Measurements from ENCODE around the gene RC3H1.

RC3H1 gene

DNA sequence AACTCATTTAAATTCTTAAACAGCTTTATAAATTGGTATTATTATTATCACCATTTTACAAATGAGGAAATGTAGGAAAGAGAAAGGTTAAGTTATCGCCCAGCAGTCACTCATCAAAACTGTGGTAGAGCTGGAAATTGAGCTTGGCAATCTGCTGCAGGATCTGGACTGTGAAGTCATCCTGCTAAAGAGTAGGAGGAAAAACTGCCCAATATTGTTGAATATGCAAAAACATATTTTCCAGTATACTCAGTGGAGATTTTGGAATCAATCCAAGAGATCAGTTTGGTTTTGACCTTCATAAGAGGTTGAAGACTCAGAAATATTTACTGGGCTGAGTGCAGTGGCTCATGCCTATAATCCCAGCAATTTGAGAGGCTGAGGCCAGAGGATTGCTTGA, 16.9 kb upstream of the RC3H1 start:
- TF ChIP-seq ZNF274 (IDR thresholded peaks at IDR 0.05; ENCODE audit: low read depth, low read length) = no peak
- H3K4me3 ChIP-seq (ENCODE audit: low read length) = no peak overlapping the region

DNA sequence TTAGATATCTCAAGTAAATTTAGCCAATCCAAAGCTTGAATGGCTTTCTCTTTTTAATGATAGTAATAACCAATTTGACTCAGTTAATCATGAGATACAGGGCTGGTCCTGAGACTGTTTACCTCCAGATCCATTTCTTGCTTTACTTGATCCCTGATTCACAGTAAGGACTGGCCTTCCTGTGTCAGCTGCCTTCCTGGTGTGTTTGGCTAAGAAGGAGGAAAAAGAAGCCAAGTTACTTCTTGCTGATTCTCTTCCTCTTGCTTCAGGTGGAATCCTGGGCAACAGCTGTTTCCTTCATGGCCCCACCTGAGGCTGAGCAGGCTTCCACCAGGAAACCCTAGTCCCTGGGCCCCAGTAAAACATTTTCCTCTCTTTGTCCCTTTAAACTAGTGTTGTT, 14.6 kb upstream of the RC3H1 start:
- H3K4me3 ChIP-seq (ENCODE audit: low read length) = no peak overlapping the region
- TF ChIP-seq ZNF274 (IDR thresholded peaks at IDR 0.05; ENCODE audit: low read depth, low read length) = no peak

DNA sequence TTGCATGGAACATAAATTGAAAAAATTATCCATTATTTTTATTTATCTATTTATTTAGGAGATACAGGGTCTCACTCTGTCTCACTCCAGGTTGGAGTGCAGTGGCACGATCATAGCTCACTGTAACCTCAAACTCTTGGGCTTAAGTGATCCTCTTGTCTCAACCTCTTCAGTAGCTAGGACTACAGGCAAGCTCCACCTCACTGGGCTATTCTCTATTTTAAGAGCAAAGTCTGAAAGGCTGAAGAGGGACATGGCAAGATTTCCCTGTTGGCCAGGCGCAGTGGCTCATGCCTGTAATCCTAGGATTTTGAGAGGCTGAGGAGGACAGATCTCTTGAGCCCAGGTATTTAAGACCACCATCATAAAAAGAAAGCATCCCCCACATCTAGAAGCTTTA, 14.0 kb upstream of the RC3H1 start:
- no peak for TF ChIP-seq ZNF274 (IDR thresholded peaks at IDR 0.05; ENCODE audit: low read depth, low read length)
- no peak overlapping the region for H3K4me3 ChIP-seq (ENCODE audit: low read length)

DNA sequence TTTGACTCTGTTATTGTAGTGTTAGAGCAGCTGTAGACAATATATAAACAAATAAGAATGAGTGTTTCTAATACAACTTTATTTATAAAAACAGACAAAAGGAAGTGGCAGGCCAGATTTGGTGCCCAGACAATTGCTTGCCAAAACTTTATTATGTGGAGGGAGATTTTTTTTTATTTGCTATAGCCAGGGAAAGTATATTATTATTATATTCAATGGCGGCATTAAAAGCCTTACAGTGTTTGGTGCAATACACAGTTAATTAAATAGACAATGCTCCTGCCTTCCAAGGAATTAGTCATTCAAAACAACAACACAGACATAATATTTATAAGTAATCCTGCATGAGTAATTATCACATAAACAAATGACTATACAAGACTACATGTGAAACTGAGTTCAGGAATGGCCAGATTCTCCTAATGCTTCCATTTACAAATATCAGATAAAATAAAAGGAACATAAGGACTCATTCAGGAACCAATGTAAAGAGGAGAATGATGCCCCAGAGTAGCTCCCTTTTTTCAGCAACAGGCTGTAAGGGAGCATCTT, 10.6 kb upstream of the RC3H1 start:
- no peak overlapping the region for H3K4me3 ChIP-seq (ENCODE audit: low read length)
- TF ChIP-seq ZNF274 (IDR thresholded peaks at IDR 0.05; ENCODE audit: low read depth, low read length) = no peak

DNA sequence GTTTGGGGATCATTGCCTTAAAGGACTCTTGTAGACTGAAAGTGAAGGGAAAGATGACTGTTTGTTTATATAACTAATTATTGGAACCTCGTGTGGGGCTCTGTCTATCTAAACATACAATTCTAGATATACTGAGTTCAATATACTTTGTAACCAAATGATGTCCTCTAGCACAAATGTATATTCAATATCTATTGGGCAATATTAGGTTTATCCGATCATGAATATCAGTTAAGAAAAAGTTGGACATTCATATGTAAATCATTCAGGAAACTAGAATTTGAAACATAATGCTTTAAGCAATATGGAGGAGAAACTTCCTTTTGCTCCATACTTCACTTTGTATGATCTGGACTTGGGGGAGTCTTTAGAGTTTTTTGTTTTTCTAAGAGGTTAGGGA, 8.9 kb upstream of the RC3H1 start:
- H3K4me3 ChIP-seq (ENCODE audit: low read length) = no peak overlapping the region
- TF ChIP-seq ZNF274 (IDR thresholded peaks at IDR 0.05; ENCODE audit: low read depth, low read length) = no peak

DNA sequence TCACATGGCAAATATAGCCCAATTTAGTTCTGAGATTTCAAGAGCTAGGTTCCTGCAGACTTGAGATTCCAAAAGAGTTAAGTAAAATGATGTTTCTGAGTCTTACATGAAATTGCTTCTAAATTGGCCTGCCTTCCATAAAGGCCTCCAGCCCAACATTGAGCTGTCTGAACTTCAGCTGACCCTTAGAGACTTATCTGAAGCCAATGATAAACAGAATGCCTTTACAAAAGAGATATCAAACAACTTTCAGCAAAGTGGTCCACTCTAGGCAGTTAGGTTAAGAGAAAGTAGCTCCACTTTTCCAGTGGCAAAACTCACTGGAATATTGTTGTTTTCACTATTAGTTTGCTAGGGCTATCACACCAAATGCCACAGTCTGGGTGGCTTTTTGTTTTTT, 6.3 kb upstream of the RC3H1 start:
- no peak overlapping the region for H3K4me3 ChIP-seq (ENCODE audit: low read length)

DNA sequence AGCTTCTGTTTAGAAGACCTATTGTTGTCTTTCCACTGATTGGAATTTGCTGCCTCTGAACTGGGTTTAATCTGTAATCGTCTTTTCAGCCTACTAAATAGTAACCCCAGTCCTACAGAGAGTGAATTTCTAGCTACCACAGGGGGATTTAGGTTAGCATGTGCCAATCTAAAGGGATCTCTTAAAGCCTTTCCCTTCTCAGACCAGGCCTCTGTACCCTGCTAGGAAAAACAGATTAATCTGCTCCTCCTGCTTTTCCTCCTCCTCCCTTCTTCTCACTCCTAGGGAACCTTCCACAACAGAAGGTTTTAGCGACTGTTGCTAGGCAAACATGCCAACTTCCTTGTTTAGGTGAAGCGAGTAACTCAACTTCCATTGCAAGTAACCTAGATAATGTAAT, 1.3 kb upstream of the RC3H1 start:
- H3K4me3 ChIP-seq (ENCODE audit: low read length) = no peak overlapping the region
- no peak for TF ChIP-seq ZNF274 (IDR thresholded peaks at IDR 0.05; ENCODE audit: low read depth, low read length)

More for the DNA sequence above, 6.3 kb upstream of the RC3H1 start:
- no peak for TF ChIP-seq ZNF274 (IDR thresholded peaks at IDR 0.05; ENCODE audit: low read depth, low read length)

DNA sequence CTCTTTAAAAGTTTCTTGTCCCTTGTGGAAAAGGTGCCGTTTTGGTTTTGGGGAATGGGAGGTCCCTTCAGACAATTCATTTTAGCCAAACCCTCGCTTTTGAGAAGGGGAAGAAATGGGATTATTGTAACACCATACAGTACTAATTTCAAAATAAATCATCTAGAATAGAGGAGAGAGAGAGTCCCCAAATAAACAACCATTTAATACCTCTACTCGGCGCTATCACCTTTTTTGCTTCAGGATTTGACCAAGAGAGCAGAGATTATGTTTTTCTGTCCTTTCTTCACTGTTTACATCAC, 770 bp upstream of the RC3H1 start:
- peak overlapping the region; percentile 81; the same call in 1 of the 2 replicates for H3K4me3 ChIP-seq (ENCODE audit: low read length)
- TF ChIP-seq ZNF274 (IDR thresholded peaks at IDR 0.05; ENCODE audit: low read depth, low read length) = no peak

DNA sequence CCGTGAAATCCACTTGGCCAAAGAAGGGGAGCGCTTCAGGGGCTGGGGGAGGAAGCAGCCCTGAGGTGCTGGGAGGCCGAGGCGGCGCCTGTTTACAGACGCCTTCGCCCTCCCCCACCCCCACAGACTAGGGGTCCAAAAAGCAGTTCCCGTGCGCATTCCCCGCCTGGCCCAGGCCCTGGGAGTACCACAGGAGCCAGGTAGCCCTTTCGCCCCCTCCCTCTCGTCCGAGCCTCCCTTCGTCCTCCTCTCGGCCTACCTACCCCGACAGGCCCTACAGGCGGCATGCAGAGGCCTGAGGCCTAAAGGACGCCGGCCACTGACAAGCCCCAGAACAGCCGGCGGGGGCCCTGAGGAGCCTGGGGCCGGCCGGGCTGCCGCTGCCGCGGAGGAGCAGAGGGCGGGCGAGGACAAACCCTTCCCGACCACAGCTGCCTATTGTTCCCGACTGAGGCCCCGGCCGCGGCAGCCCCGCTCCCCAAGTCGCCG, 522 bp downstream of the RC3H1 start:
- no peak for TF ChIP-seq ZNF274 (IDR thresholded peaks at IDR 0.05; ENCODE audit: low read depth, low read length)
- peak overlapping the region; percentile 92 for H3K4me3 ChIP-seq (ENCODE audit: low read length)

DNA sequence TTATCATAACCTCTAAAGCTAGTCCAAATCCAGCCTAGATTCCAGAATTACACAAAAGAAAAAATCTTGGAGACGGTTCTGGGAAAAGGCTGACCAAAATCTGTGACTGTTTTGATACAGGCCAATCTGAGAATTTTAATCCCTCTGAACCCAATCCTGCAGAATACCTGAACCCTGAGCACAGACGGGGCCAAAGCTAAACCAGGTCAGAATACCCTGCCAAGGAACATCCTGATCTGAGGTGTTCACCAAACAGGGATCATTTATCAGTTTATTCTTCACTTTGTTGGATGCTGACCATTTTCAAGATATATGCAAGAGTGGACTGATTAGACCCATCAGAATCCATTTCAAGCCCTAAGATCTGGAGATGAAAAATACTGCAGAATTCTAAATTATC, 3.6 kb downstream of the RC3H1 start:
- H3K4me3 ChIP-seq (ENCODE audit: low read length) = peak overlapping the region; percentile 12; the same call in 1 of the 2 replicates
- TF ChIP-seq ZNF274 (IDR thresholded peaks at IDR 0.05; ENCODE audit: low read depth, low read length) = no peak

DNA sequence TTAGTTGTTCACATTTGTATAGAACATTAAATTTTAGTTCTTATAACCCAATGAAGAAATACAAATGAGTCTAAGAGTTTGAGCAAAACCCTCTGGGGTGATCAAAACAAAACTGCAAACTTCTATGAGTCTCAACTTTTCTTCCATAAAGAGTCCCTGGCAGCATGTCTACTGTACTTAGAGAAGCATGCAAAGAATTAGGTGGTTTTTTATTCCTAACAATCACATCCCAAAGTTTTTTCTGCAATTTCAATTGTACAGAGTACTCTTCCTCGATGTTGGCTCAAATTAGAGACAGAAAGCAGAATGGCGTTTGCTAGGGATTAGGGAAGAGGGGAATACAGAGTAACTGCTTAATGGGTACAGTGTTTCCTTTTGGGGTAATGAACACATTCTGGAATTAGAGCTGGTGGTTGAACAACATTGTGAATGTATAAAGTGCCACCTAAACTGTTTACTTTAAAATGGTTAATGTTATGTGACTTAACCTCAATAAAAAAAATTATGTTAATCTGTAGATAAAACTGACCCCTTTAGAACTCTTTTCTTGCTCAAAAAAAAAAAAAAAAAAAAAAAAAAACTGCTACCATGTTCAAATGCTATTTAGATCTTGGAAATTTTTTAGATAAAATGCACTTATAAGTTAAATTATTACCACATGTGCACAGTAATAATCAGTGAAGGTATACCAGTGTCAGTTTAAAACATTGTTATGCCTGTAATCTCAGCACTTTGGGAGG, 4.8 kb downstream of the RC3H1 start:
- no peak overlapping the region; the same call in 1 of the 2 replicates for H3K4me3 ChIP-seq (ENCODE audit: low read length)

DNA sequence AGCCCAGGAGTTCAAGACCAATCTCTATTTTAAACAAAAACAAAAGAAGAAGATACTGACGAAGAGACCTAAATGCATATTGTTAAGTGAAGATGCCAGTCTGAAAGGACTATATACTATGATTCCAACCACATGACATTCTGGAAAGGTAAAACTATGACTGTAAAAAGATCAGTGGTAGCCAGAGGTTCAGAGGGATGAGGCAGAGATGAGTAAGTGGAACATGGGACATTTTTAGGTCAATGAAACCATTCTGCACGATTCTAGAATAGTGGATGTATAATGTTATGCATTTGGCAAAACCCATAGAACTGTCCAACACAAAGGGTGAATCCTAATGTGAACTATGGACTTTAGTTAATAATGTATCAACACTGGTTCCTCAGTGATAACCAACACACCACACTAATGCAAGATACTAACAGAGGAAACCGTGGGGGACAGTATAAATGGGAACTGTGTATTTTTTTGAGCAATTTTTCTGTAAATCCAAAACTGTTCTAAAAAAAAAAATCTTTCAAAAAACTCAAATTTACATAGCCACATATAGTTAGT, 8.2 kb downstream of the RC3H1 start:
- H3K4me3 ChIP-seq (ENCODE audit: low read length) = no peak overlapping the region
- TF ChIP-seq ZNF274 (IDR thresholded peaks at IDR 0.05; ENCODE audit: low read depth, low read length) = no peak

More for the DNA sequence above, 4.8 kb downstream of the RC3H1 start:
- no peak for TF ChIP-seq ZNF274 (IDR thresholded peaks at IDR 0.05; ENCODE audit: low read depth, low read length)

DNA sequence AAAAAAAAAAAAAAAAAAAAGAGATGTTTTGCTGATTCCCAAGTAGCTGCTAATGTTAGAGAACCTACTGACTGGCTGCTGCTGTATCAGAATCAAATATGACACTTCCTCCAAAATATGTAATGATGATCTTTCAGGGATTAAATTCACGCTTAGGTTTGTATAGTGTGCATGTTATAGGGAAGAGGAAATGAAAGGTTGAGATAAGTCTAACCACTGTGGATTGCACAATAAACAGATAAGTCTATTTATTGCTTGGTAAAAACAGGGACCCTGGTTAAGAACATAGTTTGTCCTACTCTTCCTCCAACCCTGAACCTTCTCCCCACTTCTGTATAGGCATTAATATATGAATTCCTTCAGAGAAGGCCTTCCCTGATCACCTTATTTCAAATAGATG, 13.2 kb downstream of the RC3H1 start:
- no peak overlapping the region for H3K4me3 ChIP-seq (ENCODE audit: low read length)
- no peak for TF ChIP-seq ZNF274 (IDR thresholded peaks at IDR 0.05; ENCODE audit: low read depth, low read length)

DNA sequence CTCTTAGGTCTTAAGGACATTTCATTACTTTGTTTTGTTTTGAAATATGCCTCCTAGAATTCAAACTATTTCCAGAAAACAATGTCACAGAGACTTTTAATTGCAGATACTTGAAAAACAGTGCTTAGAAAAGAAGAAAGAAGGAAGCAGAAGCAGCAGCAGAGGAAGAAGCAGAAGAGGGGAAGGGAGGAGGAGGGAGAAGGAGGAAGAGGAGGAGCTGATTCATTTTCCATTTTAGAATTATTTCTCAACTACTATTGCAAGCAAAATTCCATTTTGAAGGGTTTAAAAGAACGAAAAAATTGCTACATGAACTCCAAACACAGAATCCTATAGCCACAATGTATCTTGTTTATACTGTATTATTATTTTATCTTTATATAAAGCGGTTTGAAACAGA, 13.9 kb downstream of the RC3H1 start:
- no peak for TF ChIP-seq ZNF274 (IDR thresholded peaks at IDR 0.05; ENCODE audit: low read depth, low read length)

DNA sequence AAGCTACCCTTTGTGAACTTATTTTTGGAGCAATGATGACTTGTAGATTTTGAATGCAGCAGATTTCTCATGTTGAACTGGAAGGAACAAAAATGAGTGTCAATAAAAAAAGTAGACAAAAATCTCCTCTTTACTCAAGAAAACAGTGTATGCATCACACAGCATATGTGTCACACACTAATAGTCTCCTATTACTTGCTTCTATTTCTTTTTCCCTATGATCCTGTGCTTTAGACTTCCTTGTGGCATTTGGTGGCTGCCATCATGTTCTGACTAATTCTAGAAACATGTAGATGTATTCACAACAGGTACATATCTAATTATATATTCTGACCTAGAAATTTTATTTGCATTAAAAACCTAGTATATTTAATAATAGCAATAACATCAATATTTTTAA, 14.3 kb downstream of the RC3H1 start:
- no peak for TF ChIP-seq ZNF274 (IDR thresholded peaks at IDR 0.05; ENCODE audit: low read depth, low read length)
- H3K4me3 ChIP-seq (ENCODE audit: low read length) = no peak overlapping the region

More for the DNA sequence above, 13.9 kb downstream of the RC3H1 start:
- no peak overlapping the region for H3K4me3 ChIP-seq (ENCODE audit: low read length)

All from GM08714 (cell line).